ENCODE results near the gene CFAP52. TPM values are rescaled to one million over a fixed set of nuclear protein-coding genes. Genes with fewer than 3 reads are reported as not detected.

CFAP52 gene
- total and polyA plus RNA-seq, 2 donors (not counting 3 experiments of a cell fraction or from before 2014, with no cell fraction given): not detected

DNA sequence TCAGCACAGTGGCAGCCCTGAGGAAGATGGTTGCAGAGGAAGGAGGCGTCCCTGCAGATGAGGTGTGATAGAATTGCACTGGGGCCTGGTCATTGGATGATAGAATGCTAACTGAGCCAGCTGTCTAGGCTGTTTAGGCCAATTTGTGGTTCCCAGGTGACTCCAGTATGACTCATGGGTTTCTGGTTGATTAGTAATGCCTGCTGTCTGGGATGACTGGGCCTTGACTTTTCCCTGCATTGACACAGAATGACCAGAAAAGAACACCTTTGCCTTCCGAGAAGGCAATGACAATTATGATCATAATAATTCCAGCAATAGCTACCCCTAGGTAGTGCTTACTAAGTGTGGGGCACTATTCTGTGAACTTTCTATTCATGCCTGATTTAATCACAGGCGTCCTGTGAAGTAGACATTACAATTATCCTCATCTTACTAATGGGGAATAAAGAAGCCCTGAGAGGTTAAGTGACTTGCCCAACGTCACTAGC is 100.4 kb downstream of the CFAP52 start:
- Histone ChIP-seq H3K4me1 (ENCODE audit: control insufficient read depth, extremely low read depth, insufficient read depth, low read length) (no peaks in the 10 kb centered on the region), H3K27ac (ENCODE audit: insufficient read depth, low read depth, low read length) (no peak overlapping the region), H4K20me1 (replicated peaks; ENCODE audit: control insufficient read depth, extremely low read depth, insufficient read depth, low read length) (no peaks in the 10 kb centered on the region), H3K9me1 (replicated peaks; ENCODE audit: control insufficient read depth, extremely low read depth, insufficient read depth, low read length) (no peaks in the 10 kb centered on the region), H3K9me3 (replicated peaks; ENCODE audit: control insufficient read depth, insufficient read depth, low read length) (no peaks in the 10 kb centered on the region), H3K79me2 (ENCODE audit: control insufficient read depth, insufficient read depth, low read length) (no peaks in the 10 kb centered on the region), H3K36me3 (ENCODE audit: control insufficient read depth in 2 of 2, extremely low read depth in 1 of 2, insufficient read depth in 2 of 2, low read length in 2 of 2) (no peaks in the 10 kb centered on the region), H2AFZ (ENCODE audit: low read depth, low read length) (no peak overlapping the region), H3K4me3 (replicated peaks in 1 of 3; ENCODE audit: insufficient read depth in 1 of 3, low read depth in 1 of 3, low read length in 3 of 3) (no peak overlapping the region), H3K27me3 (ENCODE audit: control insufficient read depth in 2 of 2, insufficient read depth in 2 of 2, low read length in 2 of 2) (no peaks in the 10 kb centered on the region), H3K9ac (replicated peaks; ENCODE audit: extremely low read depth, insufficient read depth, low read length) (no peak overlapping the region), H3K4me2 (ENCODE audit: insufficient read depth, low read length) (no peak overlapping the region)
- FAIRE-seq (no peak), DNase-seq (ENCODE audit: low read depth, low spot score) (no peak)
- POLR2A ChIA-PET: no interaction called here
- TF ChIP-seq FOS (IDR thresholded peaks at IDR 0.05; ENCODE audit: borderline replicate concordance, insufficient read depth, low read length) (no peak), POLR2A (IDR thresholded peaks at IDR 0.05; ENCODE audit: low read depth, low read length) (no peak), MAX (IDR thresholded peaks at IDR 0.05; ENCODE audit: insufficient read depth, insufficient read length) (no peak), MYC (IDR thresholded peaks at IDR 0.05; ENCODE audit: low read depth, low read length) (no peak), JUN (IDR thresholded peaks at IDR 0.05; ENCODE audit: borderline replicate concordance, insufficient read depth, insufficient read length, low read depth) (no peak), CTCF (IDR thresholded peaks at IDR 0.05; ENCODE audit: extremely low read depth in 1 of 2, insufficient read depth in 1 of 2, low read depth in 1 of 2, low read length in 2 of 2) (no peak)
- dilution Hi-C loops (cut with MboI; ENCODE audit: extremely low pct_ligation_motif_present, low sequenced_read_pairs): no loop called here
- CTCF ChIA-PET: no interaction called here
- intact Hi-C loops (cut with micrococcal nuclease): no loop called here
- no TSS peak for BruUV-seq (replicated peaks)

DNA sequence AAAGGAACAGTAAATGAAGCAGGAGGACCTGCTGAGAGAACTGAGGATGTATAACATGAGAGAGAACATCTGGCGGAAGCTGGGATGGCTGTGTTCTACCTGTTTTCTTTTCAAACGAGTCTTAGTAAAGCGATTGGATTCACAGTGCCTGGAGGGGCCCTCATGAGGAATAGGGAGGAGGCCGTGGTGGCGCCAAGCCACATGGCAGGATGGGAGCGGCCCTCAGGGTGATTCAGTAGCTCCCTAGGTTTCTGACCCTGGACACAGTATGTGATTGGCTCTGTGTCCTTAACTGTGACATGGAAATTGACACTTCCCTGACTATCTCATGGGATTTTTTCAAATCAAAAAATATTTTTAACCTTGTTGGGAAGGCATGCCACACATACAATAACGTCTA is 101.0 kb downstream of the CFAP52 start:
- no peaks in the 10 kb centered on the region for H3K4me1 ChIP-seq (ENCODE audit: control insufficient read depth, extremely low read depth, insufficient read depth, low read length)
- ChIA-PET POLR2A (no interaction called here), CTCF (no interaction called here)
- H3K9me3 ChIP-seq (replicated peaks; ENCODE audit: control insufficient read depth, insufficient read depth, low read length): no peaks in the 10 kb centered on the region
- no peak overlapping the region for H3K4me2 ChIP-seq (ENCODE audit: insufficient read depth, low read length)
- no peaks in the 10 kb centered on the region for H4K20me1 ChIP-seq (replicated peaks; ENCODE audit: control insufficient read depth, extremely low read depth, insufficient read depth, low read length)
- no peak overlapping the region for H2AFZ ChIP-seq (ENCODE audit: low read depth, low read length)
- H3K9ac ChIP-seq (replicated peaks; ENCODE audit: extremely low read depth, insufficient read depth, low read length): no peak overlapping the region
- dilution Hi-C loops (cut with MboI; ENCODE audit: extremely low pct_ligation_motif_present, low sequenced_read_pairs): no loop called here
- DNase-seq (ENCODE audit: low read depth, low spot score) (no peak), FAIRE-seq (no peak)
- H3K27me3 ChIP-seq (ENCODE audit: control insufficient read depth in 2 of 2, insufficient read depth in 2 of 2, low read length in 2 of 2): no peaks in the 10 kb centered on the region
- TF ChIP-seq JUN (IDR thresholded peaks at IDR 0.05; ENCODE audit: borderline replicate concordance, insufficient read depth, insufficient read length, low read depth) (no peak), EZH2 (IDR thresholded peaks at IDR 0.05; ENCODE audit: borderline replicate concordance, low read depth, low read length, severe bottlenecking) (no peak), CTCF (IDR thresholded peaks at IDR 0.05; ENCODE audit: extremely low read depth in 1 of 2, insufficient read depth in 1 of 2, low read depth in 1 of 2, low read length in 2 of 2) (no peak), FOS (IDR thresholded peaks at IDR 0.05; ENCODE audit: borderline replicate concordance, insufficient read depth, low read length) (no peak), GATA2 (IDR thresholded peaks at IDR 0.05; ENCODE audit: insufficient read depth, insufficient read length, low read depth, low read length) (no peak), POLR2A (IDR thresholded peaks at IDR 0.05; ENCODE audit: low read depth, low read length) (no peak), POLR2AphosphoS5 (IDR thresholded peaks at IDR 0.05; ENCODE audit: insufficient read depth, low read depth, low read length) (no peak), MYC (IDR thresholded peaks at IDR 0.05; ENCODE audit: low read depth, low read length) (no peak), MAX (IDR thresholded peaks at IDR 0.05; ENCODE audit: insufficient read depth, insufficient read length) (no peak)
- H3K79me2 ChIP-seq (ENCODE audit: control insufficient read depth, insufficient read depth, low read length): no peaks in the 10 kb centered on the region
- no peaks in the 10 kb centered on the region for H3K9me1 ChIP-seq (replicated peaks; ENCODE audit: control insufficient read depth, extremely low read depth, insufficient read depth, low read length)
- no TSS peak for BruUV-seq (replicated peaks)
- intact Hi-C loops (cut with micrococcal nuclease): no loop called here
- no peak overlapping the region for H3K4me3 ChIP-seq (replicated peaks in 1 of 3; ENCODE audit: insufficient read depth in 1 of 3, low read depth in 1 of 3, low read length in 3 of 3)
- H3K27ac ChIP-seq (ENCODE audit: insufficient read depth, low read depth, low read length): no peak overlapping the region
- no peaks in the 10 kb centered on the region for H3K36me3 ChIP-seq (ENCODE audit: control insufficient read depth in 2 of 2, extremely low read depth in 1 of 2, insufficient read depth in 2 of 2, low read length in 2 of 2)

Measured in endothelial cell of umbilical vein (primary cell).